KMS-11 (cell line): ENCODE measurements around the gene ALKBH8.

Experiments
- H2AFZ ChIP-seq: fragments of 200-600 bp; sonication (generic); 2 replicates; pipeline ENCODE4 v1.6.1; 2016; ENCODE audit warnings: antibody characterized with exemption, mixed run types, low read depth
- H3K27ac ChIP-seq: fragments of 200-600 bp; sonication (generic); 2 replicates; pipeline ENCODE4 v1.6.1; 2016; ENCODE audit warnings: mild to moderate bottlenecking, mixed run types
- H3K27me3 ChIP-seq: fragments of 200-600 bp; sonication (generic); 2 replicates; pipeline ENCODE4 v1.6.1; 2017; ENCODE audit warnings: mild to moderate bottlenecking, low read depth, mixed run types, moderate library complexity; ENCODE audit not compliant: insufficient read depth
- H3K36me3 ChIP-seq: fragments of 200-600 bp; sonication (generic); 2 replicates; pipeline ENCODE4 v1.6.1; 2017; ENCODE audit warnings: mild to moderate bottlenecking, mixed run types; ENCODE audit not compliant: insufficient read depth
- H3K4me1 ChIP-seq: fragments of 200-600 bp; sonication (generic); 2 replicates; pipeline ENCODE4 v1.6.1; 2016; ENCODE audit warnings: mild to moderate bottlenecking, low read depth, mixed run types; ENCODE audit not compliant: poor library complexity, severe bottlenecking
- H3K4me2 ChIP-seq: fragments of 200-600 bp; sonication (generic); 2 replicates; pipeline ENCODE4 v1.7.0; 2016; ENCODE audit warnings: mild to moderate bottlenecking, mixed run types
- H3K4me3 ChIP-seq: fragments of 200-600 bp; sonication (generic); IDR thresholded peaks from 2 replicates; pipeline ENCODE4 v1.6.1; 2017; ENCODE audit warnings: low read depth, low read length, mixed read lengths; ENCODE audit not compliant: insufficient read depth
- H3K79me2 ChIP-seq: fragments of 200-600 bp; sonication (generic); 2 replicates; pipeline ENCODE4 v1.6.1; 2016; ENCODE audit warnings: low read depth, mixed run types; ENCODE audit not compliant: insufficient read depth
- H3K9ac ChIP-seq: fragments of 200-600 bp; sonication (generic); 2 replicates; pipeline ENCODE4 v1.6.1; 2016; ENCODE audit warnings: mild to moderate bottlenecking, mixed run types
- H4K20me1 ChIP-seq: fragments of 200-600 bp; sonication (generic); 2 replicates; pipeline ENCODE4 v1.6.1; 2016; ENCODE audit warnings: mild to moderate bottlenecking, mixed run types; ENCODE audit not compliant: insufficient read depth
- CTCF ChIP-seq: fragments of 200-600 bp; sonication (generic); conservative IDR thresholded peaks from 2 replicates; pipeline ENCODE4 v1.6.1; 2017; ENCODE audit warnings: low read depth, mild to moderate bottlenecking, antibody characterized with exemption, low read length, moderate library complexity, mixed read lengths

Gene ALKBH8

GRCh38 chr11:107593951-107594350 is 28.4 kb upstream of the ALKBH8 start:
- no peaks in the 10 kb centered on the region for H3K36me3 ChIP-seq
- H3K4me2 ChIP-seq: no peak overlapping the region
- no peak overlapping the region for H3K27ac ChIP-seq
- no peak for TF ChIP-seq CTCF
- no peak overlapping the region for H3K4me3 ChIP-seq
- no peak overlapping the region for H3K9ac ChIP-seq
- H3K4me1 ChIP-seq: peaks cover 3% of the 10 kb centered on the region
- H3K79me2 ChIP-seq: no peaks in the 10 kb centered on the region
- no peaks in the 10 kb centered on the region for H3K27me3 ChIP-seq
- H2AFZ ChIP-seq: no peak overlapping the region
- H4K20me1 ChIP-seq: no peaks in the 10 kb centered on the region

- H3K27me3 ChIP-seq: no peaks in the 10 kb centered on the region
- TF ChIP-seq CTCF: no peak
These were observed 27.3 kb upstream of the ALKBH8 start for GRCh38 chr11:107592813-107593212.

GRCh38 chr11:107592231-107592590 is 26.7 kb upstream of the ALKBH8 start:
- H3K4me2 ChIP-seq: no peak overlapping the region
- no peaks in the 10 kb centered on the region for H4K20me1 ChIP-seq
- H2AFZ ChIP-seq: no peak overlapping the region
- no peak overlapping the region for H3K27ac ChIP-seq
- H3K4me3 ChIP-seq: no peak overlapping the region
- no peaks in the 10 kb centered on the region for H3K27me3 ChIP-seq
- no peak overlapping the region for H3K9ac ChIP-seq
- H3K36me3 ChIP-seq: no peaks in the 10 kb centered on the region
- no peak for TF ChIP-seq CTCF
- H3K79me2 ChIP-seq: no peaks in the 10 kb centered on the region
- H3K4me1 ChIP-seq: no peaks in the 10 kb centered on the region

More at GRCh38 chr11:107592813-107593212, 27.3 kb upstream of the ALKBH8 start:
- Histone ChIP-seq H3K9ac (no peak overlapping the region), H3K4me1 (no peaks in the 10 kb centered on the region), H2AFZ (no peak overlapping the region), H3K36me3 (no peaks in the 10 kb centered on the region), H3K4me3 (no peak overlapping the region), H3K79me2 (no peaks in the 10 kb centered on the region), H3K4me2 (no peak overlapping the region), H4K20me1 (no peaks in the 10 kb centered on the region), H3K27ac (no peak overlapping the region)

- no peaks in the 10 kb centered on the region for H3K4me1 ChIP-seq
- H4K20me1 ChIP-seq: no peaks in the 10 kb centered on the region
- no peaks in the 10 kb centered on the region for H3K27me3 ChIP-seq
- no peak overlapping the region for H3K4me3 ChIP-seq
- peak overlapping the region; percentile 85 for H2AFZ ChIP-seq
- peak overlapping the region; percentile 22; the same call in 1 of the 2 replicates for H3K9ac ChIP-seq
- H3K36me3 ChIP-seq: no peaks in the 10 kb centered on the region
- no peak overlapping the region for H3K27ac ChIP-seq
- H3K4me2 ChIP-seq: peak overlapping the region; percentile 48
- no peaks in the 10 kb centered on the region for H3K79me2 ChIP-seq
- TF ChIP-seq CTCF: no peak
These were observed 26.1 kb upstream of the ALKBH8 start for GRCh38 chr11:107591378-107592230.
